ENCODE data around the gene DISC1.
"Not testable (repeated sequence)": the region's sequence is repeated elsewhere in the genome, so short reads cannot be mapped to it uniquely, and the experiment has no call there.

DISC1 gene

GRCh38 chr1:231934797-231935196, 308.2 kb downstream of the DISC1 start:
- no peak for DNase-seq (ENCODE audit: low read depth)

DNA sequence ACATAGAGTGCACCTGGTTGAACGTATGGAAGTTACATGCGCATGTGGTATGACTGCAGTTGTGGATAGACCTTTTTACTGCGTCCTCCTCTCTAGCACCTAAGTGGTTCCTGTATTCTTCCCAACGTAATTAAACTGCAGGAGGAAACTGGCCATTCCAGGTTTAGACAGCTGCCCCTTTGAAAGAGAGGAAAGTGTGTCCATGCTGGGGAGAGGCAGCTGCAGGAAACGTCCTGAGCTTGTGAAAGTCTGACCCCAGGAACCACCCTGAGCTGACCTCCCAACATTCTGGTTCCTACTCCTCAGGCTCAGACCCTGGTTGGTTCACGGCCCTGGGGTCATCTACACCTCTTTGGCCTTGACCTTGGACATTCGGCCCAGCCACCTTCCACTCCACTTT, 309.3 kb downstream of the DISC1 start:
- no peak for DNase-seq (ENCODE audit: low read depth)

DNA sequence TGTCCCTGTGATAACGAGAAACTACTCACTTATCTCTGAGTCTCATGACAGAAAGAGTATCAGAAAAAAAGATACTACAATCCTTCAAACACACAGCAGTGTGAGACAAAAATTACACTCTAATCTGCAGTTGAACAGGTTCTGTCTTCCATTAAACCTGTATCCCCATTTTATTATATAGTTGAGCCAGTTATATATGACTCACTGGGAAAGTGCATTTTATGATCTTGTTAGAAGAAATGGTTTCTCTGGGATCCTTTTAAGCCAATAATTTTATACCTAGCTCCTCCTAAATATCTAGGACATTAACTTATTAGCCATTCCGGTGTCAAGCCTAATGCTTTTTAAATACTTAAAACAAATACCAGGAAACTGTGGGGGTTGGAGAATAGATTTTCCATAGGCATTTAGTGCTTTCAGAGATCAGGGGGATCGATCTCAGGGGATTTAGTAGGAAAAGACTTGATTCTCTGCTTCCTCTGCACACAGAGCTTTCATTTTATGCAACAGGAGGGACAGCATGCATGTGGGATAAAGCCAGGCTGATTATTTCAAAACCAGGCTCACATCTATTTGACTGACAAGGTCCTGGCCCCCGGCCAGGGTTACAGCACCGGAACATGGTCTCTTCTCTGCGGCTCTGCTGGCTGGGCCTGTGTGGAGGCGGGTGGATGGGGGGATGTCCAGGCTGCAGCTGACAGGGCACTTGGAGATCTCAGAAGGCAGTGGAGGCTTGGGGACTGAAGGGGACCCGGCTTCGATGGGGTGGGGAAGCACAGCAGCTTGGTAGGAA, 310.6 kb downstream of the DISC1 start:
- DNase-seq (ENCODE audit: low read depth): no peak

DNA sequence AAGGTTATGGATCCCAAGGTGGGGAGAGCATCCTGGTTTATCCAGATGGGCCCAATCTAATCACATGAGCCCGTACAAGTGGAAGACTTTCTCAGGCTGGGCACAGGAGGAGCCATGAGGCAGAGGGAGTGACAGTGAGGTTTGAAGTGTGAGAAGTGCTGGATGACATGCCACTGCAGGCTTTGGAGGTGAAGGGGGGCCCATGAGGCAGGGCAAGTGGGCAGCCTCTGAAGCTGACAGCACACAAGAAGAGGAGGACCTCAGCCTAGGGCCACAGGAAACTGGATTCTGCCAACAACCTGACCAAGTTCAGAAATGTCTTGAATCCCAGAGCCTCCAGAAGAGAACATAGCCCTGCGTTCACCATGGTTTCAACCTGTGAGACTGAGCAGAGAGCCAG, 311.6 kb downstream of the DISC1 start:
- DNase-seq (ENCODE audit: low read depth): no peak

- no peak for DNase-seq (ENCODE audit: low read depth)
Observed at GRCh38 chr1:231938711-231939110, 312.1 kb downstream of the DISC1 start.

DNA sequence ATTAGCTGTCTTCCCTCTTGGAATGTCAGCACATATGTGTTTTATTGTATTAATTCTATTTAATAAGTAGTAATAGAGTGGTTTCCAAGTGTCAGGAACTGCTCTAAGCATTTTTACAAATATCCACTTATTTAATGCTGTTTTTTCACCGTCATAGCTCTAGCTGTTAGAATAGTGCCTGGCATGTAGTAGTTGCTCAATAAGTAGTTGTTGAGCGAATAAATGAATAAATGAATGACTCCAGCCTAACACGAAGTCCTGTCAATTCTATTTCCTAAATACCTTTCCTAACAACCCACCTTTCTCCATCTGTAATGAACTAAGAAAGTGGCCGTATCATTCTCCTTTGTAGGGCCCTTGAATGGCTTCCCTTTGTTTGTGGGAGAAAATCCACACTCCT, 312.5 kb downstream of the DISC1 start:
- DNase-seq (ENCODE audit: low read depth): no peak

DNA sequence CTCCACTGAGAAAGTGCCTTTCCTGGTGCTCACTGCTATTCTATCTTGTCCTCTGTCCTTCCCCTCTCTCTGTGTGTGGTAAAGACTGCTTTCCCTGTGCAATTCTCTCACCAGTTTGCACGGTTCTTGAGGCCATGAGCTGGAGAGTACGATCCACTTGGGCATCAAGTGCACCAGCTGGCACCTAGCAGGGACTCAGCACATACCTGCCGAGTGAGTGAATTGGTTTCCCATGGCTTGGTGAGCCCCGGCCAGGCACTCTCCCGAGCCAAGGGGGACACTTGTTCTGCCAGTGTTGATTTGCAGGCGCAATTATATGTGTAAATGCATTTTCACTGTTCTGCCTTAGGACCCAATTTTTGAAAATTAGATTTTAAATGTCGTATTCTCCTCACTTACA, 313.5 kb downstream of the DISC1 start:
- no peak for DNase-seq (ENCODE audit: low read depth)

GRCh38 chr1:231940701-231941100, 314.1 kb downstream of the DISC1 start:
- no peak for DNase-seq (ENCODE audit: low read depth)

- DNase-seq (ENCODE audit: low read depth): no peak
Observed at GRCh38 chr1:231943084-231943483, 316.5 kb downstream of the DISC1 start.

DNA sequence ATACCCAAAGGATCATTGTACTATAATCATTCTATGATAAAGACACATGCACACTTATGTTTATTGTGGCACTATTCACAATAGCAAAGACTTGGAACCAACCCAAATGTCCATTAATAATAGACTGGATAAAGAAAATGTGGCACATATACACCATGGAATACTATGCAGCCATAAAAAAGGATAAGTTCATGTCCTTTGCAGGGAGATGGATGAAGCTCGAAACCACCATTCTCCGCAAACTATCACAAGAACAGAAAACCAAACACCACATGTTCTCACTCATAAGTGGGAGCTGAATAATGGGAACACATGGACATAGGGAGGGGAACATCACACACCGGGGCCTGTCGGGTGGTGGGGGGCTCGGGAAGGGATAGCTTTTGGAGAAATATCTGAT, 321.5 kb downstream of the DISC1 start:
- DNase-seq (ENCODE audit: low read depth): not testable (repeated sequence)

DNA sequence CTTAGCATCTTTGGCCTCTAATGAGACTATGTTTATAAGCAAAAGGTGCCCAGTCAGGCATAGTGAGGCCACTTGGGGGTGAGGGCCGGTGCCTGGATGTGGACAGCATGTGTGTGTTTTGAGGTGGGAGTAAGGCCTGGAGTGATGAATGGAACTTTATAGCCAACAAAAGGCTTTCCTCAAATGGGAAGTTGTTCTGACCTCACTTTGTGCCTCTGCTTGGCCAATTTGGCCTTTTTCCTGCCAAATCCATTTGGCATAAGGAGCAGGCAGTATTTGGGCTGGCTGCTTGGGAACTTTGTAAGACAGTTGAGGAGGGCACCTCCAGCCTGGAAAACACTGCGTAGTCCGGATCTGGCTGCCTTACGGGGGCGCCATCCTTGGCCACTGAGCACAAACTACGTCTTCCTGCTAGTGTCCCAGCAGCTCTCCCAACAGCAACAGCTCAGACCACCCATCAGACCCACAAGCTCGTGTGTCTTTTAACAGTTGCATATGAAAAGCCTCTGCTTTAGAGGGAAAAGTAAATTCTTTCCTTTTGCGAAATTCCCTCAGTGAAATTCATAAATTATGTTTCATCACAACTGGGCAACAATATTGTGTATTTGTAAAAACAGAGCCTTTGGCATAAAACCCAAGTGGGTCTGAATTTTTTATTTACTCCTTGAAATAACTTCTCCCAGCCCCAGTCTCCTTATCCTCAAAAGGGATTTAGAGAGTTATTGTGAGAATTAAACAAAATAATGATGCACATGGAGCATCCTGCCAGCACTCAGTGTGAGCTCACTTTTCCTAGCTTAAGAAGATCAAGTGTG, 322.9 kb downstream of the DISC1 start:
- DNase-seq (ENCODE audit: low read depth): no peak

DNA sequence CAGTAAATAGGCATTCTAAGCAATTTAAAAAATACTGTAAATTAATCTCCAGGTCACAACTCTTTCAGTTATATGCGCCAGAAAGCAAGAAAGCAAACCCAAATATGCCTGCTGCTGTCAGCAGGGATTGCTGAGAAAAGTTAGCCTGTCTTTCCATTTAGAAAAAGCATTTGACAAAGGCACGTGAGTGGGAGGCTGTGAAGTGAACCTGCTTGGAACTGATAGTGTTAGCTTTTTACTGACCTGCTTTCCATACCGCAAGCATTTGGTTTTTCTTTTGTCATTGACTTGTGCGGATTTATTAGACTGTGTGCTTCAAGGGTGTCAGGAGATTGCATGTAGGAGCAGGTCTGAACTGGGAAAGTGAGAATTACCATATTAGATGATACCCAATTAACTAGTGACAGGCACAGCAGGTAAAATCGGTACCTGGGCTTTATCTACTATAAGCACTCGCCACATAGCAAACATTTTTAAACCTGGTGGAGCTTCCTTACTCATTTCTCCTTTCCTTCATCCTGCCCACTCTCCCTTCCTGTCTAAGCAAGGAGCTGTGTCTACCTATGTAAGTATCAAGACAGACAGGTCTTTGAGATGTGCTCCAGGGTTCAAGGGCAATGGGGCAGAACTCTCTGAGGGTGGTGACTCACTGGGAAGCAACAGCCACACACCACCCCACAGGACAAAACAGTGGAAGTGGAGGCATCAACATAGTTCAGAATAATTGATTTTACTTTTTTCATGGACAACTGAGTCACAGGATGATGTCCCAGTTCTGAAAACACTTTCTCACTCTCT, 323.9 kb downstream of the DISC1 start:
- DNase-seq (ENCODE audit: low read depth): no peak

GRCh38 chr1:231951374-231951773, 324.8 kb downstream of the DISC1 start:
- no peak for DNase-seq (ENCODE audit: low read depth)

DNA sequence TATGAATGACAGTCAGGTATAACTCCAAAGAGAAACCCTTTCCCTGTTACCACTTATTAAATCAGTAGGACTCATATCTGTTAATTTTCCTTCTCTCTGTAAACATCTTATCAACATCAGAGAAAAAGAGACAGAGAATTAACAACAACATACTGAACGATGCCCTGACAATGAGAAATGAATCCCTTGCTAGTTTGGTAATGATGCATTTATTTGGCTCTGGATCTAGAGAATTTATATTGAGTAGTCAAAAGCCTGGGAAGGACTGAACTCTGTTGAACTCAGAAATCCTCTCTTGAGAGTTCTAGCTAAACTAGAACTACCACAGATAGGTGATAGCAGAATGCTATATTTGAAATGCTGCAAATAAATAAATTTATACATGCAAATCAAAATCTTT, 325.6 kb downstream of the DISC1 start:
- DNase-seq (ENCODE audit: low read depth): no peak

DNA sequence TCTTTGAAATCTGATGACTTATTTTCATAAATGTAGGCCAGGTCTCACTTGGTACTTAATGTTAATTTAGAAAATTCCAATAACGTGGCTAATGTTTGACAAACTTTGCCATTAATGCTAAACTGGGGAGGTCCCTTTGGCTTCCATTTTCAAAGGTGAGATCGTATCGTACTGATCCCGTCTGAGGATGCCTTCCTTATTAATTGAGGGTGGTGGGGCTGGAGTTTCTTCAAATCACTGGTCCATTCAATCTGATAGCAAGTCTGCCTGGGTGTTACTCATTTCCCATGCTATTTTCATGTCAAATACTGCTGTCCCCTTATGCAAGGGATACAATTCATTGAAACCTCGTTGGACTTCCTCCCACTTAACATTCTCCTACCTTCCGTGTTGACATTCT, 327.1 kb downstream of the DISC1 start:
- no peak for DNase-seq (ENCODE audit: low read depth)

- DNase-seq (ENCODE audit: low read depth): no peak
Observed at GRCh38 chr1:231954751-231955150, 328.2 kb downstream of the DISC1 start.

DNA sequence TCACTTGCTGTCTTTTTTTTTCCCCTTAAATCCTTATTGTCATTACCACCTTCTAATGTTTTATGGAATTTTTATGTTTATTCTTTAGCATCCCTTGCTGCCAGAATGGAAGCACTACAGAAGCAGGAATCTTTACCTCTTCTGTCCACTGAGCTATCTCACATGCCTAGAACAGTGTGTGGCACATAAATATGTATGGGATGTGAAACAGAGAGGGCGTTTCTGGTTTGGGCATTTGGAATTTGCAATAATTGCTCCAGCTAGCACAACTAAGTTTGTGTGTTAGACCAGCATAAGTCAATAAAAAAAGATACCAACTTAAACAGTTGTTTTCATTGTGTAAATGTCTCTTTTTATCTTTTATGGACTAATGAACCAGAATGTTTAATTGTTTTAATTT, 330.8 kb downstream of the DISC1 start:
- no peak for DNase-seq (ENCODE audit: low read depth)

GRCh38 chr1:231958448-231958847, 331.9 kb downstream of the DISC1 start:
- DNase-seq (ENCODE audit: low read depth): no peak

GRCh38 chr1:231959225-231959884, 332.8 kb downstream of the DISC1 start:
- DNase-seq (ENCODE audit: low read depth): no peak

DNA sequence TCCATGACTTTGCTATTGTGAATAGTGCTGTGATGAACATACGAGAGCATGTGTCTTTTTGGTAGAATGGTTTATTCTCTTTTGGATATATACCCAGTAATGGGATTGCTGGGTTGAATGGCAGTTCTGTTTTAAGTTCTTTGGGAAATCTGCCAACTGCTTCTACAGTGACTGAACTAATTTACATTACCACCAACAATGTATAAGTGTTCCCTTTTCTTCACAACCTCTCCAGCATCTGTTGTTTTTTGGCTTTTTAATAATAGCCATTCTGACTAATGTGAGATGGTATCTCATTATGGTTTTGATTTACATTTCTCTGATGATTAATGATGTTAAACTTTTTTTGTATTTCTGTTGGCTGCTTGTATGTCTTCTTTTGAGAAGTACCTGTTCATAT, 335.2 kb downstream of the DISC1 start:
- DNase-seq (ENCODE audit: low read depth): not testable (repeated sequence)

- DNase-seq (ENCODE audit: low read depth): no peak
Observed at GRCh38 chr1:231962636-231963035, 336.0 kb downstream of the DISC1 start.

- DNase-seq (ENCODE audit: low read depth): no peak
Observed at GRCh38 chr1:231964241-231964640, 337.7 kb downstream of the DISC1 start.
